NCI-H1417 (cell line): ENCODE results near the gene APBA2.
A peak's percentile ranks its signal among the peaks of the same experiment; 100 is the strongest.

ENCODE experiments used
- DNase-seq, 3 experiments: peaks; one replicate each; lab custom pipeline; 2025; lab: John Stamatoyannopoulos, UW

APBA2 gene

DNA sequence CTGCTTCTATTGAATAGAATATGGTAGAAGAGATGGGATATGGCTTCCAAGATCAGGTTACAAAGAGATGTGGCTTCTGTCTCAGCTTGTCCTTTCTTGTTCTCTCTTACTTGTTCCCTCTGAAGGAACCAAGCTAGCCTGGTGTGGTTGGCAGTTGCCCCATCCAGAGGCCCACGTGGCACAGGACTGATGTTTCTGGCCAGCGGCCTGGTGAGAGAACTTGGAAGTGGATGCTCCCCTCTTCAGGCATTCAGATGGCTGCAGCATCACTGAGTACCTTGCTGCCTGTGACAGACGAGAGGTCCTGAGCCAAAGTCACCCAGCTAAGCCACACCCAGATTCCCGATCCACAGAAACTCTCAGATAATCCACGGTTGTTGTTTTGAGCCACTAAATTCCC lies 200.2 kb downstream of the APBA2 start:
- no peak for DNase-seq

DNA sequence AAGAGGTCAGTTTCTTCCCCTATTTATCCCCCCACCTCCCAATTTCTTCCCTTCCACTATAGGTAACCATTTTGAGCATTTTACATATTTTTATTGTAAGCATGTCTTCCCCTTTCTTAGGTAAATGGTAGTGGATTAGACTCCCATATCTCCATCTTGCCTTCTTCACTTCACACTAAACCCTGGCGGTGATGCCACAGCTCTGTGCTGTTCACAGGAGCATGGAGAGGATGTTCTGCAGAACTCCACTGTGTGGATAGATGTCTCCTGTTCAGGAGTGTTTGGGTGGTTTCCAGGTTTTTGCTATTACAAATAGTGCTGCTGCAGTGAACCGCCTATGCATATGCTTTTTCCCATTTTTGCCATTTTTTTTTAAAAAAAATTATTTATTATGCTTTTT lies 201.1 kb downstream of the APBA2 start:
- DNase-seq, result no peak

DNA sequence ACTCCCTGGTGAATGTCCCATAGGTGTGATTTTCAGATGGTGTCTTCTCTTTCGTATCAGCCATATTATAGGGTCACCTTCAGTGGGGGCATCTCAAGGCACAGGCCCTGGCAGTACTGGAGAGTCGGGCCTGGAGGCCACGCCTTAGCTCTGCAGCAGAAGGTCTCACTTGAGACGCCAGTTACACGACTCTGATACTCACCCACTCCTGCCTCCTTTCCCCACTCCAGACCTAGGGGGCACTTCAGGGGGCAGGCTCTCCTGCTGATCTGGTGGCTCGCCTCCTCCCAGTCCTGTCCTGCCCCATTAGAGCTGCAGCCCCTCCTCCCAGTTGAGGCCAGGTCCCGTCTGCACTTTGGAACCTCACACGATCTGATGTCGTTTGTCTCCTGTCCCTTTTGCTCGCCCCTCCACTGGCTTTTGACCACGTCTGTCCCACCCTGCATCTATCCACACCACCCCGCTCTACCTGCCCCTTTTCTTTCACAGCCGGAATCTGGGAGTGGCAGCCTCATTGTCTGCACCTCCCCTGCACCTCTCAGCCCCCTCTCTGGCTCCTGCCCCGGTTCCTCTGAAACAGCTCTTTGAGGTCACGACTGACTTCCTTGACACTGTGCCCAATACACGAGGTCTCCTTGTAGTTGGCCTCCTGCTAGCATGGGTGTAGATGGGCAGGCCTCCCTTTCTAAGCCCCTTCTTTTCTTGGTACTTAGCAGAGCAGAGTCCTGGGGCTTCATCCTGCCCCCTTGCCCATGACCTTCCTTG lies 201.9 kb downstream of the APBA2 start:
- no peak for DNase-seq

DNA sequence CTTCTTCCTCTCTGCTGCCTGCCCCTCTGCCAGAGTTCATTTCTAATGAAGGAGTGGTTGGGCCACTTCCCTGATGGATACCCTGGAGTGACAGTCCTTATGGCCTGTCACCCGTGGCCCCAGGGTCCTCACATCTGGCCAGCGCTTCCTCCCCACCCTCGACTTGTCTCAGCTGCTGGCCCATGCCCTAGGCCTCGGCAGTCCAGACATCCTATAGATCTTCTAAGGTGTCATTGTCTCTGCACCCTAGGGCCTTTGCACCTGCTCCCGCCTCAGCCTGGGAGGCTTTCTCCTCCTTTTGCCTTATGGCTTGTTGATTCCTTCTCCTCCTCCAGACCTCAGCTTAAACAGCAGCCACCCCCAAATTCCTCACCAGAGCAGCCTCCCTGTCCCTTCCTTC lies 202.9 kb downstream of the APBA2 start:
- no peak for DNase-seq

DNA sequence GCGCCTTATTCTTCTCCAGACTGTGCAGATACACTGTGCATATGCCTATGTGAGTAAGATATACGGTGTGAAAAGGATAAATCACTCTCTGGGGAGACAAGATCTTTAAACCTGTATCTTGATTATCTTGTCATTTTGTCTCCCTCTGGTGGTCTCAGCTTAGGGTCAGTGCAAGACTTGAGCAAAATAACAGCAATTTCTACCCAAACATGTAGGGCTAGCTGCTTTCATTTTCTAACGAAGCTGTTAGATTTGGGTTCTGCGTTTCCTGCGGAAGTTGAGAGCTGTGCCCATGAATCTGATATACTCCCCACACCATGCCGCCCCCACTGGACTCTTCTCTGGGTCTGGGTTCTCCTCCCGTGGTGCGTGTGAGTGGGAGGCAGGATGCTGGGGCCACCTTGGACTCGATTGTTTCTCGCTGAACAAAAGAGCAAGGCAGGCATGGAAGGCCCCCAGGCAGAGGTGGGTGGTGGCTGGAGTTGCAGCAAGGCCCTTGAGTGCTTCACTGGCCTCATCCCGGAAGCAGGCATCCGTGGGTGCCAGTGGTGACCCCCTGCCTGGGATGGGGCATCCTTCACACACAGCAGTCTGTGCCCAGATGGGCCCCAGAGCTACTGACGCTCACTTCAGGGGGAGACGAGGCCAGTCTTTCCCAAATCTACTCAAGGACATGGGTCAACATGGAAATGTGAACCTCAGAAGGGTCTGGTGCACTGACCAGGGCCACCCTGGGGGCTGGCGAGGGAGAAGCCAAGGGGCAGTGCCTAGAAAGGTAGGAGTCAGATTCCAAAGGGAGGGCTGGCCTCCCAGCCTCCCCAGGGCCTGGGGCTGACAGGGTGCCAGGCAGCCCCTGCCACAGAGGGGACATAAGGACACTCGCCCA lies 204.2 kb downstream of the APBA2 start:
- peak in 1 of 3 experiments; percentile 52 for DNase-seq

DNA sequence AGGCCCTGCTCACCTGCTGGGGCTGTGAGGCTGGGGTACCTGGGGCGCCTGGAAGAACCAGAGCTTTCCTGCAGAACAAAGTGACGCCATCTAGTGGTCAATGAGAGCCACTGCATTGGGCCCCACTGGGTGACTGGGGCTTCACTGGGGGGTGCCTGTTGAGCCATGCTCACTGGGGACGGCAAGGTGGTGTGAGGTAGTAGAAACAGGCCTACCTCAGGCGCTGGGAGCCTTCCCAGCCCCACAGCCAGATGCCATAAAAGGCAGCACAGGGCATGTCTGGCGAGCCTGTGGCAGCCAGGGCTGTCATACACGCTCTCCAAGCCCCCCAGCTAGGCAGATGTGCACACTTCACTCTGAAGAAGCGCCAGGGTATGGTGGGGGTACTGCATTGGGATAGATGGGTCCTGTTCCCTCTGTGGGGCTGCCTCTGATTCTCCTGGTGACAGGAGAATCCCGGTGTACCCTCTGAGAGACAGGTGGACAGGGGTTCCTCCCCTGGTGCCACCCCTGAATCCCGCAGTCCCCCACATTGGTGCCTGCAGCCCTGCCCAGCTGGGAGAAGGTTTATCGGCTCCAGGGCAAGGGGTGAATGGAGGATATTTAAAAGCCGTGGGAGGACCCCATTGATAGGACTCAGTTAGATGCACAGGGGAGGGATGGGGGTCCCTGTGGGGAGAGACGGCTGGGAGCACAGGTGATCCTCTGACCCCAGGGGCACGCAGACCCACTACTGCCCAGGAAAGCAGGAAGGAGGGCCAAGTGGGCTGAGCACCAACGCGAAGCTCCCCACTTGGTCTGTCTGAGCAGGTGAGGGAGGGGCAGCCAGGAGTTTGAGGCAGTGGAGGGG lies 205.1 kb downstream of the APBA2 start:
- peak in 2 of 3 experiments; percentile 21 to 51 for DNase-seq

DNA sequence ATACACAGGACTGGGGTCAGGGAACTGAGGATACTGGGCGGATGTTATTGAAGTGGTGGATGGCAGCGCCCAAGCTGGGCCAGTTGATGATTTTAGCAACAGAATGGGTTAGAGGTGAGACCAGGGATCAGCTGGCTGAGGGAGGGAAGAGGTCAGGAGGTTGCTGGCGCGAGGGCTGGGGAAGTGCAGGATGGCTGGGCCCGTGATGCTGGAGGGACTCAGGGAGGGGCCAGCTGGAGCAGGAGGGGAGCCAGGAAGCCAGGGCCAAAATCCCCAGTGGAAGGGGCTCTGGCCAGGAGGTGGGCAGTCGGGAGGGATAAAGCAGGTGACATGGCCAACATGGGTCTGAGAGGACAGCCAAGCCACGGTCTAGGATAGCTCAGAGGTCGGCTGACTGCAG lies 205.9 kb downstream of the APBA2 start:
- DNase-seq, result no peak

DNA sequence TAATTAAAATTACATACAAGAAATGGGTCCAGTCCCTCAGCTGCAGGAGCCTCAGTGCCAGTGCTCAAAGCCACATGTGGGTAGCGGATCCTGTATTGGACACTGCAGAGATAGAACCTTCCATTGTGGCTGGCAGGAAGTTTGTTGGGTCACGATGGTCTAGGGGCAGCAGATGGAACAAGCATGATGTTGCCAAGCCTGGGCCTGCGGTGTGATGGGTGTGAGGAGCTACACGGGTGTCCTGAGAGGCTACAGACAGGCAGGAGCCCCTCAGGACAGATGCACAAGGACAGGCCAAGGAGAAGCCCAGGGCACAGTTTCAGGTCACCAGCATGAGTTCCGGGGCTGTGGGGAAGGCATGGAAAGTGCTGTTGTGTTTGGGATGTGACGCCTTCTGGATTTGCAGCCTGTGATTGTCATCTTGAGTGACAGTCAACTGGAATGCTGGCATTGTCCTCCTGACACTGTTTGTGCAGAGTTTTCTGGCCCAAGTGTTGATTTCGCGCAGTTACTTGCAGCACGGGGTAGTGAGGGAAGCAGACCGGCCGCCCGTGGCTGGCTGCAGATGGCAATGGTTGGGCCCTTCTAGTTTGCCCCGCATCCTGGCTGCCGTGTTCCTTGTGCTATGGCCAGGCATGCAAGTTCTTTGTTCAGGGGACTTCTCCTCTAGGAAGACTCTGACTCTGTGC lies 206.7 kb downstream of the APBA2 start:
- DNase-seq, result no peak

DNA sequence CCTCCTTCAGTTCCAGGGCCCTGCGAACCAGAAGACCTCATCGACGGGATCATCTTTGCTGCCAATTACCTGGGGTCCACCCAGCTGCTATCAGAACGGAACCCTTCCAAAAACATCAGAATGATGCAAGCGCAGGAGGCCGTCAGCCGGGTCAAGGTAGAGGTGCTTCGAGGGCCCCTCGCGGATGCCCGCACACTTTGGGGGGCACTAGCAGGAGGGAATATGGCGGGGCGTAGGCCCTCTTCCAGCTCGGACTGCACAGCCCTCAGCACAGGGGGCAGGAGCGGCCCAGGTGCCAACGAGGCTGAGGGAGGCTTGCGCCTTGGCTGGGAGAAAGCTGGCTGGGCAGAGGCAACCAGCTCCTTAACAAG lies 207.3 kb downstream of the APBA2 start:
- DNase-seq, result no peak

DNA sequence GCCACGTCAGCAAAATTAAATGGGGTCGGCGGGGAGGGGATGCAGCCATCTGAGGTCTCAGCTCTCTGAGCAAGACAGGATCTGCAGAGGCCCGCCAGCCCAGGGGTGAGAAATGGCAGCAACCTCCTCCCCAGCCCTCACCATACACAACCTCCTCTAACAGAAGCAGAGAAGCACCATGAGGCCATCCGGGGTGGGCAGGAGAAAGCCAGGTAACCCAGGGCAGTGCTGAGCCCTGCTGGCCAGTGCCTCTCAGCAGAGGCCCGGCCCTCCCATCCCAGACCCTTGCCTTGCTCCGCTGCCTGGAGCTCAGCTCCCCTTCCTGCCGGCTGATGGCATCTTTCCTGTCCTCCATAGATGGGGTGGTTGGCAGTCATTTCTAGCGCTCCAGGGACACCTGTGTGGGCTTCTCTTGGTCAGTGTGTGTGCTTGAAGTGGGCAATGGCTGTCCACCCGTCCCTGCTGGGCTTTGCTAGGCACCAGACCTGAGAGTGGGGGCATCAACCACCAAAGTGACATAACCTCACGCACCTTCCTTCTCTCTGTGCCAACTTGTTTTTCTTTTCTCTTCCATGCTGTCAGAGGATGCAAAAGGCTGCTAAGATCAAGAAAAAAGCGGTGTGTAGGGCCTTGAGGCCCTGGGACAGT lies 208.0 kb downstream of the APBA2 start:
- DNase-seq, result no peak

DNA sequence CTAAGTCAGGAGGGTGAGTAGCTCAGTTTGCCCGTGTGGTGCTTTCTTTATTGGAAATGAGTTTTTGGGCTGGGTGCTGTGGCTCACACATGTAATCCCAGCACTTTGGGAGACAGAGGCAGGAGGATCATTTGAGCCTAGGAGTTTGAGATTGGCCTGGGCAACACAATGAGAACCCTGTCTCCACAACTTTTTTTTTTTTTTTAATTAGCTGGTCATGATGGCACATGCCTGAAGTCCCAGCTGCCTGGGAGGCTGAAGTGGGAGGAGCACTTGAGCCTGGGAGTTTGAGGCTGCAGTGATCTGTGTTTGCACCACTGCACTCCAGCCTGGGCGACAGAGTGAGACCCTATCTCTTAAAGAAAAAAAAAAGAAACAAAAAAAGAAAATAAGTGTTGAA lies 208.9 kb downstream of the APBA2 start:
- peak; percentile 33 to 54 (median 33) for DNase-seq

DNA sequence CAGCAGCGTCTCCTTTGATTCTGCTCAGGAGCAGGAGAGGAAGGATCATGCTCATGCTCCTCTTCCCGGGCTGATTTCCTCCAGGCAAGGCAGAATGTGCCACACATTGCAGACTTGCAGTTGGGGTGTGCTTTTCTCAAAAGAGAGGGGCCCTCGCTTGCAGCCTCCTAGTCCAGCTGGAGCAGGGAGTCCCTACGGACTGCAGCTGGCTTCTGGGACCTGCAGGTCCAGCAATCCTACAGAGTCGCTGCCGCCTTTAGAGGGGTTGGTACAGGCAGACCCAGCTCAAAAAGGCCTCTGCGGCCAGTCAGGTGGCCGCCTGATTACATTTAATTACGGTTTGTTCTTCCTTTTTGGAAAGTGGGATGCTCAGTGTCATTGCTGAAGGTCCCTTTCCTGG lies 210.0 kb downstream of the APBA2 start:
- no peak for DNase-seq

DNA sequence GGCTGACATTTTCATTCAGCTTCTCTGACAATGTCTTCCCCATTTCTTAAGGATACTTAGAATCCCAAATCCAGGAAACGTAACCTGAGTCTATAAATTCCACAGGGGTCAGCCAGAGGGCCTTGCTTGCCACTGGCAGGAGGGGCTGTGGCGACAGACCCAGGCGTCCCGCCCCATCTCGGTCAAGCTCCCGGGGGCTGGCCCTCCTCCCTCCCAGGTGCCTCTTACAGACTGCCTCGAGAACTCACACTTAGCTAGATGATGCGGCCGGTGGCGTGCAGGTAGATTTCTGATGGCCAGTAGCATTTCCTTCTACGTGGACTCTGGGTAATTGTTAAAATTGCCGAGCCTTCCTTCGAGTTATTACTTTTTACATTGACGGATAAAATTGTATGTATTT lies 211.4 kb downstream of the APBA2 start:
- DNase-seq, result no peak

DNA sequence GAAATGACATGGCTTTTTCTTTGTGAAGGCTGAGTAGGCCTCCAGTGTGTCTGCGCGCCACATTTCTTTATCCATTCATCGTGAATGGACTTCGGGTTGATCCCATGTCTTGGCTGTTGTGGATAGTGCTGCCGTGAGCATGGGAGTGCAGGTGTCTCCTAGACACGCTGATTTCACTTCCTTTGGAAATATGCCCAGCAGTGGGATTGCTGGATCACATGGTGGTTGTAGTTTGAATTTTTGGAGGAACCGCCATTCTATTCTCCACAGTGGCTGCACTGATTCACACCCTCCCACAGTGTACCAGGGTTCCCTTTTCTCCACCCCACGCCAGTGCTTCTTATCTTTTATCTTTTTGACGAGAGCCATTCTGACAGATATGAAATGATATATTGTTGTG lies 212.2 kb downstream of the APBA2 start:
- no peak for DNase-seq

DNA sequence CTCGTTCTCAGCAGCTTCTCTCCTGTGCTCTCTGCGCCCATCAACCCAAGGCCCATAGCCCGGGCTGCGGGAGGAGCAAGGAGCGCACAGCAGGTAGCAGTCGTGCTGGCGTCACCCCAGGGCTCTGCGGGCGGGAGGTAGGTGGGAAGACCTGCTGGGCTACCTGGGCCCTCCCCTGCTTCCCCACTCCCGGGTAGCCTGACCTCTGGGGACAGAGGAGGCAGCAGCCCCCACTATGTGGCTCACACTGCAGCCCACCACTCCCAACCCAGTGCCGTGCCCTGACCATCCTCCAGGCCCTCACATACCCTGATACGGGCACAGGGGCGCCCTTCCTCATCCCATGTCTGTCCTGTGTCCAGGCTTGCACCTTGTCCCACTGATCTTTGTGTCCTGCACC lies 212.9 kb downstream of the APBA2 start:
- no peak for DNase-seq

DNA sequence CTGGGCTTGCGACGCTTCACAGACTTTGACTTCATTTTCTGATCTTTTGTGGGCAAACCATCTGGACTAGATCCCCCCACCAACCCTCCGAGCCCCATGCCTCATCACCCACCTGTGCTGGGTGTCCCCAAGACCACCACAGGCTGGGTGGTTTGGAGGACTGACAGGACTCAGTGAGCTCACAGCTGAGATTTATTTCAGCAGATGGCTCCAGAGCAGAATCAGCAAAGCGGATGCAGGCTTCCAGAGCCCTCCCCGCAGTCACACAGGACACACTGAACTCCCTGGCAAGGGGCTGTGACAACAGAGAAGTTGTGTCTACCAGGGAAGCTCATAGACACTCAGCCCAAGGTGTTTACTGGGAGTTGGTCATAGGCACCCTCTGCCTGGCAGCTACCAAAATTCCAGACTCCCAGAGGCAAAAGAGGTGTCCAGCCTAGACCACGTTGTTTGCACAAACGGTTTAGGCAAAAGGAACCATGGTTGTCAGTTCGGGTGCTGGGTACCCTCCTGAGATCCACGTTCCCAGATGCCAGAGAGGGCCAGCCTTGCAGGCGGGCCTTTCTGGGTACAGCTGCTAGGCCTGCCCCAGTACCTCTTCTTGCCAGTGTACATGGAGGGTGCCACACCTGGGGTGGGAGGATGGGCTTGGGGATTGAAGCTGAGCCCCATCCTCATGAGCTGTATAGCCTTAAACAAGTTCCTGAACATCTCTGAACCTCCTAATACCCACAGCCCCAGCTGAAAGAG lies 213.5 kb downstream of the APBA2 start:
- DNase-seq, result no peak

DNA sequence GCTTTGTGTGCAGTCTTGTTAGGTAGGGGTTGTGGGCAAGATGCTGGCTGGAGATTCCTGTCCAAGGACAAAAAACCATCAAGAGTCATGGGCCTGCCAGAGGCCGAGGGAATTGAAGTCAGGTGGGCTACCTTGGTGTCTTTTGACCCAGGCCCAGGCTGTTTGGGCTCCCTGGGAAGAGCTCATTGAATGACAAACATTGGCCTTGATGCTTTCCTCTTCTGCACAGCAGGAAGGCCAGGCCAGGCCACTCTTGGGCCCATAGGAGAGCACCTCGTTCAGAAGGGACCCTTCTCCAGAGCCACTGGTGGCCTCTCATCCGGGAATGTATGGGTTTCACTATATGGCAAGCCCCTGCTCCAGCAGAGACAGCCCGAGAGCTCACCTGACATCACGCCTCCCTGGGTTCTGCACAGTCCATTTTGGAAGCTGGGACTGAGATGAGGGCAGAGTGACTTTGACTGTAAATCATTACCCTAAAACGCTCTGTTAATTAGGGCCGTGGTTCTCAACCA lies 214.8 kb downstream of the APBA2 start:
- DNase-seq, result peak in 1 of 3 experiments; percentile 11

DNA sequence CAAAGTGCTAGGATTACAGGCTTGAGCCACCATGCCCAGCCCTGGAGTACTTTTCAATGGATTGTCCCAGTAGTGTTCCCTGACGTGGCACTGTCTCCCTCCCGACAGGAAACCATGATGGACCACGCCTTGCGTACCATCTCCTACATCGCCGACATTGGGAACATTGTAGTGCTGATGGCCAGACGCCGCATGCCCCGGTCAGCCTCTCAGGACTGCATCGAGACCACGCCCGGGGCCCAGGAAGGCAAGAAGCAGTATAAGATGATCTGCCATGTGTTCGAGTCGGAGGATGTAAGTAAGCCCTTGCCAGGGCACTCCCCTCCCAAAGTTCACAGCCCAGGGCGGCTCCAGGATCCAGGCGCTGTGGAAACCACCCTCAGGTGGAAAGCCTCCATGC lies 215.7 kb downstream of the APBA2 start:
- no peak for DNase-seq

DNA sequence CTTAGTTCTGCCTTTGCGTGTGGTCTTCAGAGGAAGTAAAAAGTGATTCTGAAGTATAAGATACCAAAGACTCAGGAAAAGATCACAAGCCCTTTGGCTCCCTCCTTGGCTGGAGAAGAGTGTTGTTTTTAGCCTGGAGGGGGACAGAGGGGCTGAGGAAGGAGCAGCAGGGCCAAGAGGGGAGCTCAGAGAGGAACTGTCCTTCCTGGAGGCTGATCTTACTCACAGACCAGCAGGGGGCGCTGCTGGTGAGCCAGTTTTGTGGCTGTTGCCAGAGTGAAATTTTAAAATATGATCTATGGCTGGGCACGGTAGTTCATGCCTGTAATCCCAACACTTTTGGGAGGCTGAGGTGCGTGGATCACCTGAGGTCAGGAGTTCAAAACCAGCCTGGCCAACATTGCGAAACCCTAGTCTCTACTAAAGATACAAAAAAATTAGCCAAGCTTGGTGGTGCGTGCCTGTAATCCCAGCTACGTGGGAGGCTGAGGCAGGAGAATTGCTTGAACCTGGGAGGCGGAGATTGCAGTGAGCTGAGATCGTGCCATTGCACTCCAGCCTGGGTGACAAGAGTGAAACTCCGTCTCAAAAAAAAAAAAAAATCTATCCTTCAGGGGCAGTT lies 216.5 kb downstream of the APBA2 start:
- DNase-seq, result peak; percentile 6 to 53 (median 22)
